CD14-positive monocyte (primary cell): Measurements from ENCODE around the gene NSMCE1. TPM values are rescaled to one million over a fixed set of nuclear protein-coding genes. Genes with fewer than 3 reads are reported as not detected.

Source experiments
- DNase-seq, 3 donors: peaks; one replicate each; pipeline ENCODE4 v3.0.0-alpha.2; 2011 to 2022
- H2AFZ ChIP-seq: 2 replicates; pipeline ENCODE4 v1.6.0; 2012; ENCODE audit warnings: mild to moderate bottlenecking, low read depth, low read length, inconsistent platforms; ENCODE audit not compliant: insufficient read depth, poor library complexity, severe bottlenecking
- H3K27ac ChIP-seq, 2 donors: 1 replicate in 1 of 2; 2 replicates in 1 of 2; pipeline ENCODE4 v1.5.1; 2012 to 2013; ENCODE audit warnings: low read length in 2 of 2, control low read depth in 1 of 2, inconsistent platforms in 1 of 2, low read depth in 1 of 2, mild to moderate bottlenecking in 1 of 2
- H3K27me3 ChIP-seq, 2 donors: one replicate each; pipeline versions ENCODE4 v1.6.0 to v1.6.1; 2011 to 2013; ENCODE audit warnings: low read length in 2 of 2; ENCODE audit not compliant: control insufficient read depth in 2 of 2, insufficient read depth in 2 of 2
- H3K36me3 ChIP-seq, 2 donors: replicated peaks in 1 of 2; 1 replicate in 1 of 2; 2 replicates in 1 of 2; pipeline versions ENCODE4 v1.5.1 to v1.6.1; 2012 to 2013; ENCODE audit warnings: low read length in 2 of 2, control low read depth in 1 of 2, inconsistent platforms in 1 of 2, mild to moderate bottlenecking in 1 of 2; ENCODE audit not compliant: insufficient read depth in 2 of 2, control insufficient read depth in 1 of 2
- H3K4me1 ChIP-seq, 2 donors: 1 replicate in 1 of 2; 2 replicates in 1 of 2; pipeline versions ENCODE4 v1.5.1 to v1.6.1; 2012 to 2013; ENCODE audit warnings: low read length in 2 of 2, control low read depth in 1 of 2, inconsistent platforms in 1 of 2, mild to moderate bottlenecking in 1 of 2, moderate library complexity in 1 of 2; ENCODE audit not compliant: insufficient read depth in 2 of 2, control insufficient read depth in 1 of 2
- H3K4me2 ChIP-seq: replicated peaks from 2 replicates; pipeline ENCODE3; 2012; ENCODE audit warnings: low read length, moderate library complexity, mild to moderate bottlenecking; ENCODE audit not compliant: poor library complexity, severe bottlenecking; ENCODE audit errors: extremely low read depth
- H3K4me3 ChIP-seq, 3 experiments: fragments of 200-600 bp in 1 of 3; sonication (generic) in 1 of 3; replicated peaks in 1 of 3; 1 replicate in 2 of 3; 2 replicates in 1 of 3; pipeline ENCODE4 v1.5.1; 2011 to 2013; ENCODE audit warnings: low read length in 3 of 3, mild to moderate bottlenecking in 3 of 3, control low read depth in 2 of 3, low read depth in 2 of 3, inconsistent platforms in 1 of 3, moderate library complexity in 1 of 3
- H3K79me2 ChIP-seq: 2 replicates; pipeline ENCODE4 v1.6.0; 2012; ENCODE audit warnings: mild to moderate bottlenecking, control low read depth, inconsistent platforms, low read length, moderate library complexity; ENCODE audit not compliant: insufficient read depth
- H3K9ac ChIP-seq: 2 replicates; pipeline ENCODE4 v1.6.0; 2017; ENCODE audit warnings: low read length, mild to moderate bottlenecking; ENCODE audit not compliant: insufficient read depth, poor library complexity, severe bottlenecking
- H3K9me3 ChIP-seq, 2 donors: replicated peaks in 1 of 2; 1 replicate in 1 of 2; 2 replicates in 1 of 2; pipeline versions ENCODE4 v1.5.1 to v1.6.1; 2012 to 2013; ENCODE audit warnings: low read length in 2 of 2, control low read depth in 1 of 2; ENCODE audit not compliant: control insufficient read depth in 1 of 2, insufficient read depth in 1 of 2
- H4K20me1 ChIP-seq: 2 replicates; pipeline ENCODE4 v1.6.0; 2012; ENCODE audit warnings: mild to moderate bottlenecking, low read length, control low read depth, moderate library complexity; ENCODE audit not compliant: insufficient read depth
- H3K27ac Mint-ChIP-seq, 7 donors: one replicate each; pipeline ENCODE4 v1.8.0; 2020; ENCODE audit warnings: mild to moderate bottlenecking in 7 of 7, mixed read lengths in 7 of 7, moderate library complexity in 6 of 7, inconsistent platforms in 2 of 7
- H3K27me3 Mint-ChIP-seq, 3 donors: one replicate each; pipeline ENCODE4 v1.8.0; 2021 to 2022; ENCODE audit warnings: low read depth in 3 of 3, mild to moderate bottlenecking in 3 of 3, mixed read lengths in 3 of 3, moderate library complexity in 3 of 3, inconsistent platforms in 1 of 3
- H3K36me3 Mint-ChIP-seq, 2 donors: one replicate each; pipeline ENCODE4 v1.8.0; 2020; ENCODE audit warnings: mixed read lengths in 2 of 2, inconsistent platforms in 1 of 2, mild to moderate bottlenecking in 1 of 2
- H3K4me1 Mint-ChIP-seq: one replicate; pipeline ENCODE4 v1.8.0; 2020; ENCODE audit warnings: mild to moderate bottlenecking, mixed read lengths
- H3K4me3 Mint-ChIP-seq, 2 donors: one replicate each; pipeline ENCODE4 v1.8.0; 2020; ENCODE audit warnings: mild to moderate bottlenecking in 2 of 2, mixed read lengths in 2 of 2, moderate library complexity in 1 of 2
- H3K9me3 Mint-ChIP-seq, 7 donors: one replicate each; pipeline ENCODE4 v1.8.0; 2020 to 2022; ENCODE audit warnings: mixed read lengths in 7 of 7, mild to moderate bottlenecking in 6 of 7, moderate library complexity in 6 of 7, inconsistent platforms in 2 of 7
- CTCF ChIP-seq: fragments of 200-600 bp; IDR thresholded peaks from one replicate; pipeline ENCODE4 v1.8.0; 2022; ENCODE audit warnings: antibody characterized with exemption, mild to moderate bottlenecking
- WGBS: methylation state at CpG from one replicate; pipeline ENCODE4 v1.1.5; 2013; ENCODE audit warnings: missing lambda C conversion rate; ENCODE audit not compliant: insufficient coverage; 5-methylcytosine and 5-hydroxymethylcytosine counted together
- intact Hi-C, 2 donors: fragments of 100-400 bp; cut with micrococcal nuclease; formaldehyde crosslinking; loops; one replicate each; pipeline versions ENCODE4 v1.15.0 to v1.15.1; 2023
- polyA plus RNA-seq, 3 donors: library from polyadenylated mRNA; depleted of rRNA in 1 of 3; unstranded in 2 of 3; stranded (reverse) in 1 of 3; fragments of 300-500 nt in 2 of 3; fragments of >200 nt in 1 of 3; fragmentation: Illumina TruSeq in 2 of 3; gene quantifications; 1 replicate in 2 of 3; 2 replicates in 1 of 3; pipeline ENCODE4 v1.2.3, GENCODE V29; 2012 to 2021

Gene NSMCE1
- polyA plus RNA-seq, 3 donors = 19.6 to 85.2 (median 82.6) TPM

GRCh38 chr16:27182906-27183405, 85.6 kb downstream of the NSMCE1 start:
- no peak overlapping the region for H3K9ac ChIP-seq
- Mint-ChIP-seq H3K4me1 (peaks cover 14% of the 10 kb centered on the region), H3K36me3 (no peaks in the 10 kb centered on the region), H3K9me3 (peaks cover 3 to 11% (median 6%) of the 10 kb centered on the region in 7 donors), H3K27me3 (peaks cover 5 to 7% (median 5%) of the 10 kb centered on the region in 3 donors), H3K4me3 (no peak overlapping the region), H3K27ac (no peak overlapping the region)
- intact Hi-C loops = no loop called here
- H3K4me1 ChIP-seq = peaks cover 6 to 14% of the 10 kb centered on the region in 2 donors
- no peak for TF ChIP-seq CTCF
- DNase-seq = no peak
- H4K20me1 ChIP-seq = no peaks in the 10 kb centered on the region
- H2AFZ ChIP-seq = no peak overlapping the region
- H3K36me3 ChIP-seq = no peaks in the 10 kb centered on the region
- peaks cover 3 to 5% of the 10 kb centered on the region in 2 donors for H3K9me3 ChIP-seq
- no peak overlapping the region for H3K4me2 ChIP-seq
- H3K79me2 ChIP-seq = no peaks in the 10 kb centered on the region
- H3K27ac ChIP-seq = no peak overlapping the region
- 93% methylated on average over 5 of the region's 7 CpGs for WGBS
- H3K27me3 ChIP-seq = no peaks in the 10 kb centered on the region
- H3K4me3 ChIP-seq = no peak overlapping the region

DNA sequence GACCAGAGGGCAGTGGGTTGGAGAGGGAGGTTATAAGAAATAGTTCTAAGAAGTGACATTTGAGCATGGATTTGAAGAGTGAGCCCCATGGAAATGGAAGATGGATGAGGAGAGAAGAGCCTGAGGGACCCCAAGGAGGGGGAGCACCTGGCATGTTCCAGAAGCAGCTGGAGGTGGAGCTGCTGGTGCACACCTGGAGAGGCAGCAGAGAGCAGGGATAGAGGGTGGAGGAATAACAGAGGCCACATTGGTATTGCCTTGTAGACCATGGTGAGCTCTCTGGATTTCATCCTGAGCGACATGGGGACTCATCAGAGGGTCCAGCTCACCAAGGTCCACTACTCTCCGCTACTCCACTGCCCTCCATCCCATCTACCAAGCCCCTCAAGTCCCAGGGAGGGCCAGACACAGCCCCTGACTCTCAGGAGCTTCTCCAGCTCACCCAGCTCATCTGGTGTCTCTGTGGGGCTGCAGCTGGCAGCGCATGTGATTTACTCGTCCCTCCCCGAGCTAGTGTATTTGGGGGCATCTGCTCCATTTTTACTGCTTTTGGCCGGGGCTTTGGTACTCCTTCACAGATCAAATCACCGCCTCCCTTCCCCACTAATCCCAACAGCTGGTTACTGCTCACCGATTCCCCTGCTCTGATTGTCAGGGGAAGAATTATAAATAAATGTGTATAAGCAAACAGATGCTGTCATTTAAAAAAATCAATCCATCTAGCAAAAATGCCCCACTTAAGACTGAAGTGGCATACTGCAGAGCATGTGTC, 87.4 kb downstream of the NSMCE1 start:
- DNase-seq = no peak
- H3K27ac ChIP-seq = no peak overlapping the region
- no peak overlapping the region for H3K4me3 ChIP-seq
- 100% methylated on average over 2 of the region's 8 CpGs for WGBS
- H2AFZ ChIP-seq = peak overlapping the region; percentile 45
- H3K4me2 ChIP-seq = no peak overlapping the region
- Mint-ChIP-seq H3K27me3 (peaks cover 2 to 7% (median 5%) of the 10 kb centered on the region in 3 donors), H3K9me3 (peaks cover 3 to 11% (median 6%) of the 10 kb centered on the region in 7 donors), H3K27ac (no peak overlapping the region), H3K4me1 (peaks cover 14% of the 10 kb centered on the region), H3K4me3 (peak overlapping the region in 1 of 2 donors; percentile 13), H3K36me3 (no peaks in the 10 kb centered on the region)
- peaks cover 6 to 14% of the 10 kb centered on the region in 2 donors for H3K4me1 ChIP-seq
- H3K9me3 ChIP-seq = peaks cover 3 to 5% of the 10 kb centered on the region in 2 donors
- no peak overlapping the region for H3K9ac ChIP-seq
- intact Hi-C loops = no loop called here
- TF ChIP-seq CTCF = no peak
- no peaks in the 10 kb centered on the region for H3K27me3 ChIP-seq
- no peaks in the 10 kb centered on the region for H3K79me2 ChIP-seq
- no peaks in the 10 kb centered on the region for H3K36me3 ChIP-seq
- no peaks in the 10 kb centered on the region for H4K20me1 ChIP-seq
